C4-2B (cell line): ENCODE results near the gene ZFP36L1.

Experiments
- ZFX ChIP-seq: fragments of 450-650 bp; IDR thresholded peaks from 2 replicates; pipeline ENCODE4 v1.6.1; 2017
- TF ChIP-seq, protein P1 (sequence below): fragments of 450-650 bp; conservative IDR thresholded peaks from 2 replicates; pipeline ENCODE4 v1.5.1; 2017; ENCODE audit warnings: mild to moderate bottlenecking

DNA sequence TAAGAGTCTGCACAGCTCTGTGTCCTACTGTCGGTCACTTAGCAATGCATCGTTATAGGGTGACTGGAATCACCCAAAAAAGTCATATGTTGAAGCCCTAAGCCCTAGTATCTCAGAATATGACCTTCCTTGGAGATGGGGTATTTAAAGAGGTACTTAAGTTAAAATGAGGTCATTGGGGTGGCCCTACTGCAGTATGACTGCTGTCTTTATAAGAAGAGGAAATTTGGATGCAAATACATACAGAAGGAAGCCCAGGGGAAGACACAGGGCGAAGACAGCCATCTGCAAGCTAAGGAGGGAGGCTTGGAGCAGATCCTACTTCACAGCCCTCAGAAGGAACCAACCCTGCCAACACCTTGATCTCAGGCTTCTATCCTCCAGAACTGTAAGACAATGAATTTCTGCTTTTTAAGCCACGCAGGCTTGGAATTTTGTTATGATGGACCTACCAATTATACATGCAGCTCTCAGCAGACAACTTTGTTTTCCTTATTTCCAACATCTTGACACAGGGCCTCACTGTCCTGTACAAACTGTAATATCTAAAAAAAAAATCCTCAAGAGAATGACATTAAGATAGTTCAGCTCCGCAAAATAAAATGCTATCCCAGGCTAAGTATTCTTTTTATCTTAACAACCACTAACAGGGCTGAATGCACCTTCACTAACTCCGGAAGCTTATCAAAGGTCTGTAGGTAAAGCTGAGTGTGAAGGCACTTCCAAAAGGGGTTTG is 40.4 kb downstream of the ZFP36L1 start:
- TF ChIP-seq, protein P1, sequence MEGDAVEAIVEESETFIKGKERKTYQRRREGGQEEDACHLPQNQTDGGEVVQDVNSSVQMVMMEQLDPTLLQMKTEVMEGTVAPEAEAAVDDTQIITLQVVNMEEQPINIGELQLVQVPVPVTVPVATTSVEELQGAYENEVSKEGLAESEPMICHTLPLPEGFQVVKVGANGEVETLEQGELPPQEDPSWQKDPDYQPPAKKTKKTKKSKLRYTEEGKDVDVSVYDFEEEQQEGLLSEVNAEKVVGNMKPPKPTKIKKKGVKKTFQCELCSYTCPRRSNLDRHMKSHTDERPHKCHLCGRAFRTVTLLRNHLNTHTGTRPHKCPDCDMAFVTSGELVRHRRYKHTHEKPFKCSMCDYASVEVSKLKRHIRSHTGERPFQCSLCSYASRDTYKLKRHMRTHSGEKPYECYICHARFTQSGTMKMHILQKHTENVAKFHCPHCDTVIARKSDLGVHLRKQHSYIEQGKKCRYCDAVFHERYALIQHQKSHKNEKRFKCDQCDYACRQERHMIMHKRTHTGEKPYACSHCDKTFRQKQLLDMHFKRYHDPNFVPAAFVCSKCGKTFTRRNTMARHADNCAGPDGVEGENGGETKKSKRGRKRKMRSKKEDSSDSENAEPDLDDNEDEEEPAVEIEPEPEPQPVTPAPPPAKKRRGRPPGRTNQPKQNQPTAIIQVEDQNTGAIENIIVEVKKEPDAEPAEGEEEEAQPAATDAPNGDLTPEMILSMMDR: no peak
- no peak for TF ChIP-seq ZFX
